ENCODE measurements around the gene NEK2. TPM values are rescaled to one million over a fixed set of nuclear protein-coding genes. Genes with fewer than 3 reads are reported as not detected.
A peak's percentile ranks its signal among the peaks of the same experiment; 100 is the strongest.

Gene NEK2
- total and polyA plus RNA-seq, 7 experiments from 2014 or later: 0.11 to 26.5 (median 0.22) TPM; not detected in 2

GRCh38 chr1:211625040-211625439 lies 50.4 kb downstream of the NEK2 start:
- POLR2A ChIA-PET: no interaction called here
- ATAC-seq (peak; percentile 91), DNase-seq (peak in 5 of 9 donors; percentile 11 to 35 (median 27))
- peaks cover 3 to 24% (median 9%) of the 10 kb centered on the region in 7 donors for H3K4me1 Mint-ChIP-seq
- no peak overlapping the region for H3K4me3 Mint-ChIP-seq
- intact Hi-C loops (cut with micrococcal nuclease): loop anchor here (1.0 kb wide), 2 partner anchors 48 to 110 kb away; no protein-coding TSS in a partner anchor
- no peaks in the 10 kb centered on the region for H3K27me3 ChIP-seq (ENCODE audit: control insufficient read depth in 2 of 2, insufficient read depth in 2 of 2, low read length in 2 of 2)
- H3K27ac ChIP-seq (ENCODE audit: low read depth, low read length): no peak overlapping the region
- H3K9me3 Mint-ChIP-seq: peaks cover 0 to 2% (median 0%) of the 10 kb centered on the region in 11 donors
- CTCF ChIA-PET: interaction anchor here (0.6 to 1.1 kb wide), 2 partner anchors 29 to 684 kb away, joined by 3 to 4 read pairs; no protein-coding TSS in a partner anchor
- no peaks in the 10 kb centered on the region for H3K36me3 Mint-ChIP-seq
- no peak overlapping the region for H3K27ac Mint-ChIP-seq
- no peak overlapping the region for H3K4me3 ChIP-seq (ENCODE audit: low read length)
- H3K27me3 Mint-ChIP-seq: peaks cover 0 to 15% (median 0%) of the 10 kb centered on the region in 5 donors
- no peaks in the 10 kb centered on the region for H3K36me3 ChIP-seq (ENCODE audit: control insufficient read depth in 2 of 3, insufficient read depth in 3 of 3, low read length in 3 of 3)
- no peaks in the 10 kb centered on the region for H3K9me3 ChIP-seq (ENCODE audit: control insufficient read depth in 2 of 3, low read length in 3 of 3)
- H3K4me1 ChIP-seq (ENCODE audit: control insufficient read depth in 2 of 2, insufficient read depth in 2 of 2, low read length in 2 of 2): no peaks in the 10 kb centered on the region

DNA sequence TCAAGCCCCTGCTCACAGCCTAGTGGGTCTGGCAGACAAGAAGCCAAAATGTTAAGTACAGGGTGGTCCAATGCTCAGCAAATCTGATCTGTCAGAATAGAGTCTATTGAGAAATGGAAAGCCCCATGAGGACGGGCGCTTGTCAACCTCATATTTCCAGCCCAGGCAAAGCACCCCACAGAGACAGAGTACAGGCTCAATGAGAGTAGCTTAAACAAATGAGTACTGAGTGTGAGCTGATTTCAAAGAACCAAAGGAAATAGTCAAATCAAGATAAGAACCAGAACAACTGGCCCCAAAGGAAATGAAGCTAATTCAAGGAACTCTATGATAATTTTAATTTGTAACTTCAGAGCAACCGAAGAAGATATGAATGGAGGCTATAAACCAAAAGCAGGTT lies 51.9 kb downstream of the NEK2 start:
- H3K4me1 Mint-ChIP-seq: peaks cover 3 to 24% (median 9%) of the 10 kb centered on the region in 7 donors
- peaks cover 0 to 2% (median 0%) of the 10 kb centered on the region in 11 donors for H3K9me3 Mint-ChIP-seq
- no peaks in the 10 kb centered on the region for H3K9me3 ChIP-seq (ENCODE audit: control insufficient read depth in 2 of 3, low read length in 3 of 3)
- peaks cover 0 to 10% (median 0%) of the 10 kb centered on the region in 5 donors for H3K27me3 Mint-ChIP-seq
- no peak overlapping the region for H3K27ac ChIP-seq (ENCODE audit: low read depth, low read length)
- DNase-seq (no peak), ATAC-seq (no peak)
- no peaks in the 10 kb centered on the region for H3K36me3 ChIP-seq (ENCODE audit: control insufficient read depth in 2 of 3, insufficient read depth in 3 of 3, low read length in 3 of 3)
- ChIA-PET CTCF (no interaction called here), POLR2A (interaction anchor here (0.8 kb wide), 1 partner anchor 82 kb away, joined by 3 read pairs; no protein-coding TSS in a partner anchor)
- H3K4me3 ChIP-seq (ENCODE audit: low read length): no peak overlapping the region
- peak overlapping the region in 1 of 10 donors; percentile 4 for H3K4me3 Mint-ChIP-seq
- H3K36me3 Mint-ChIP-seq: no peaks in the 10 kb centered on the region
- H3K27me3 ChIP-seq (ENCODE audit: control insufficient read depth in 2 of 2, insufficient read depth in 2 of 2, low read length in 2 of 2): no peaks in the 10 kb centered on the region
- no peaks in the 10 kb centered on the region for H3K4me1 ChIP-seq (ENCODE audit: control insufficient read depth in 2 of 2, insufficient read depth in 2 of 2, low read length in 2 of 2)
- peak overlapping the region in 1 of 9 donors; percentile 2 for H3K27ac Mint-ChIP-seq
- intact Hi-C loops (cut with micrococcal nuclease): no loop called here

GRCh38 chr1:211621447-211622198 lies 53.8 kb downstream of the NEK2 start:
- no peak for ATAC-seq
- intact Hi-C loops (cut with micrococcal nuclease): no loop called here
- DNase-seq: no peak
- Histone ChIP-seq H3K4me1 (ENCODE audit: control insufficient read depth in 2 of 2, insufficient read depth in 2 of 2, low read length in 2 of 2) (no peaks in the 10 kb centered on the region), H3K4me3 (ENCODE audit: low read length) (no peak overlapping the region), H3K36me3 (ENCODE audit: control insufficient read depth in 2 of 3, insufficient read depth in 3 of 3, low read length in 3 of 3) (no peaks in the 10 kb centered on the region), H3K27me3 (ENCODE audit: control insufficient read depth in 2 of 2, insufficient read depth in 2 of 2, low read length in 2 of 2) (no peaks in the 10 kb centered on the region), H3K27ac (ENCODE audit: low read depth, low read length) (no peak overlapping the region), H3K9me3 (ENCODE audit: control insufficient read depth in 2 of 3, low read length in 3 of 3) (no peaks in the 10 kb centered on the region)
- peaks cover 3 to 24% (median 9%) of the 10 kb centered on the region in 7 donors for H3K4me1 Mint-ChIP-seq
- peak overlapping the region in 1 of 9 donors; percentile 14 for H3K27ac Mint-ChIP-seq
- H3K9me3 Mint-ChIP-seq: peaks cover 0 to 2% (median 0%) of the 10 kb centered on the region in 11 donors
- H3K27me3 Mint-ChIP-seq: no peaks in the 10 kb centered on the region
- H3K4me3 Mint-ChIP-seq: no peak overlapping the region
- H3K36me3 Mint-ChIP-seq: no peaks in the 10 kb centered on the region
- CTCF ChIA-PET: no interaction called here
- POLR2A ChIA-PET: no interaction called here

GRCh38 chr1:211620097-211620496 lies 55.3 kb downstream of the NEK2 start:
- no peaks in the 10 kb centered on the region for H3K27me3 ChIP-seq (ENCODE audit: control insufficient read depth in 2 of 2, insufficient read depth in 2 of 2, low read length in 2 of 2)
- no peaks in the 10 kb centered on the region for H3K9me3 ChIP-seq (ENCODE audit: control insufficient read depth in 2 of 3, low read length in 3 of 3)
- Mint-ChIP-seq H3K27me3 (no peaks in the 10 kb centered on the region), H3K9me3 (peaks cover 0 to 2% (median 0%) of the 10 kb centered on the region in 11 donors), H3K4me3 (no peak overlapping the region), H3K4me1 (peaks cover 3 to 23% (median 9%) of the 10 kb centered on the region in 7 donors), H3K27ac (peak overlapping the region in 1 of 9 donors; percentile 1), H3K36me3 (no peaks in the 10 kb centered on the region)
- ATAC-seq (peak; percentile 27), DNase-seq (no peak)
- intact Hi-C loops (cut with micrococcal nuclease): no loop called here
- H3K27ac ChIP-seq (ENCODE audit: low read depth, low read length): no peak overlapping the region
- H3K4me1 ChIP-seq (ENCODE audit: control insufficient read depth in 2 of 2, insufficient read depth in 2 of 2, low read length in 2 of 2): no peaks in the 10 kb centered on the region
- no peaks in the 10 kb centered on the region for H3K36me3 ChIP-seq (ENCODE audit: control insufficient read depth in 2 of 3, insufficient read depth in 3 of 3, low read length in 3 of 3)
- CTCF ChIA-PET: no interaction called here
- POLR2A ChIA-PET: no interaction called here
- H3K4me3 ChIP-seq (ENCODE audit: low read length): no peak overlapping the region

GRCh38 chr1:211619033-211619996 lies 56.1 kb downstream of the NEK2 start:
- Histone ChIP-seq H3K4me1 (ENCODE audit: control insufficient read depth in 2 of 2, insufficient read depth in 2 of 2, low read length in 2 of 2) (no peaks in the 10 kb centered on the region), H3K9me3 (ENCODE audit: control insufficient read depth in 2 of 3, low read length in 3 of 3) (no peaks in the 10 kb centered on the region), H3K4me3 (ENCODE audit: low read length) (no peak overlapping the region), H3K27ac (ENCODE audit: low read depth, low read length) (no peak overlapping the region), H3K36me3 (ENCODE audit: control insufficient read depth in 2 of 3, insufficient read depth in 3 of 3, low read length in 3 of 3) (no peaks in the 10 kb centered on the region), H3K27me3 (ENCODE audit: control insufficient read depth in 2 of 2, insufficient read depth in 2 of 2, low read length in 2 of 2) (no peaks in the 10 kb centered on the region)
- H3K4me3 Mint-ChIP-seq: no peak overlapping the region
- peak overlapping the region in 1 of 9 donors; percentile 1 for H3K27ac Mint-ChIP-seq
- H3K9me3 Mint-ChIP-seq: peaks cover 0 to 2% (median 0%) of the 10 kb centered on the region in 11 donors
- CTCF ChIA-PET: interaction anchor here (0.5 kb wide), 1 partner anchor 57 kb away, joined by 3 read pairs; no protein-coding TSS in a partner anchor
- intact Hi-C loops (cut with micrococcal nuclease): no loop called here
- DNase-seq (no peak), ATAC-seq (peak; percentile 27)
- H3K4me1 Mint-ChIP-seq: peaks cover 3 to 22% (median 7%) of the 10 kb centered on the region in 7 donors
- no peaks in the 10 kb centered on the region for H3K36me3 Mint-ChIP-seq
- POLR2A ChIA-PET: no interaction called here
- no peaks in the 10 kb centered on the region for H3K27me3 Mint-ChIP-seq

GRCh38 chr1:211616965-211617297 lies 58.5 kb downstream of the NEK2 start:
- no peaks in the 10 kb centered on the region for H3K4me1 ChIP-seq (ENCODE audit: control insufficient read depth in 2 of 2, insufficient read depth in 2 of 2, low read length in 2 of 2)
- CTCF ChIA-PET: no interaction called here
- DNase-seq (no peak), ATAC-seq (no peak)
- Mint-ChIP-seq H3K4me1 (peaks cover 0 to 10% (median 0%) of the 10 kb centered on the region in 7 donors), H3K4me3 (no peak overlapping the region), H3K27ac (no peak overlapping the region), H3K36me3 (no peaks in the 10 kb centered on the region), H3K9me3 (no peaks in the 10 kb centered on the region), H3K27me3 (no peaks in the 10 kb centered on the region)
- no peaks in the 10 kb centered on the region for H3K9me3 ChIP-seq (ENCODE audit: control insufficient read depth in 2 of 3, low read length in 3 of 3)
- POLR2A ChIA-PET: no interaction called here
- no peaks in the 10 kb centered on the region for H3K27me3 ChIP-seq (ENCODE audit: control insufficient read depth in 2 of 2, insufficient read depth in 2 of 2, low read length in 2 of 2)
- H3K27ac ChIP-seq (ENCODE audit: low read depth, low read length): no peak overlapping the region
- intact Hi-C loops (cut with micrococcal nuclease): no loop called here
- H3K4me3 ChIP-seq (ENCODE audit: low read length): no peak overlapping the region
- H3K36me3 ChIP-seq (ENCODE audit: control insufficient read depth in 2 of 3, insufficient read depth in 3 of 3, low read length in 3 of 3): no peaks in the 10 kb centered on the region

Measured in naive thymus-derived CD4-positive, alpha-beta T cell (primary cell).